HEK293 (cell line): ENCODE measurements around the gene PAF1.
A peak's percentile ranks its signal among the peaks of the same experiment; 100 is the strongest.

Source experiments
- CTCF ChIA-PET: fragments of 350-600 bp; formaldehyde crosslinking; extraction: SDS; loops from one replicate; lab custom pipeline; 2021; ENCODE audit warnings: antibody characterized with exemption; lab: Yijun Ruan, JAX
- POLR2A ChIA-PET: fragments of 300-600 bp; formaldehyde crosslinking; extraction: SDS; loops from one replicate; lab custom pipeline; 2020; ENCODE audit warnings: antibody characterized with exemption, inconsistent platforms; lab: Yijun Ruan, JAX
- H3K27ac ChIP-seq: fragments of 200-500 bp; sonication (Bioruptor generic); 2 replicates; pipeline ENCODE4 v1.5.1; 2014; ENCODE audit warnings: low read depth, low read length, control low read depth, inconsistent platforms; ENCODE audit errors: extremely low read depth
- H3K36me3 ChIP-seq, 2 experiments: fragments of 200-500 bp in 1 of 2; sonication (Bioruptor generic) in 1 of 2; 1 replicate in 1 of 2; 2 replicates in 1 of 2; pipeline ENCODE4 v1.5.1; 2014 to 2017; ENCODE audit warnings: inconsistent platforms in 2 of 2, low read length in 2 of 2; ENCODE audit not compliant: control insufficient read depth in 2 of 2, insufficient read depth in 1 of 2
- H3K4me1 ChIP-seq: fragments of 200-500 bp; sonication (Bioruptor generic); 2 replicates; pipeline ENCODE4 v1.5.1; 2014; ENCODE audit warnings: mild to moderate bottlenecking, low read length, inconsistent platforms; ENCODE audit not compliant: control insufficient read depth, insufficient read depth
- H3K4me3 ChIP-seq: 2 replicates; pipeline ENCODE4 v1.5.1; 2011; ENCODE audit warnings: low read depth, mild to moderate bottlenecking, control low read depth, low read length, moderate library complexity
- H3K9me3 ChIP-seq: fragments of 200-500 bp; sonication (Bioruptor generic); 2 replicates; pipeline ENCODE4 v1.5.1; 2014; ENCODE audit warnings: low read depth, low read length, inconsistent platforms; ENCODE audit not compliant: control insufficient read depth, insufficient read depth
- KLF1 ChIP-seq: fragments of 450-650 bp; formaldehyde crosslinking; IDR thresholded peaks from 2 replicates; pipeline ENCODE4 v1.5.1; 2016; ENCODE audit warnings: missing biosample characterization, missing genetic modification characterization
- SCRT1 ChIP-seq: fragments of 450-650 bp; formaldehyde crosslinking; IDR thresholded peaks from 2 replicates; pipeline ENCODE4 v1.5.1; 2016; ENCODE audit warnings: missing biosample characterization, missing genetic modification characterization, borderline replicate concordance
- SCRT2 ChIP-seq: fragments of 450-650 bp; formaldehyde crosslinking; IDR thresholded peaks from 2 replicates; pipeline ENCODE4 v1.5.1; 2016; ENCODE audit warnings: missing biosample characterization, missing genetic modification characterization
- SP7 ChIP-seq: fragments of 450-650 bp; formaldehyde crosslinking; IDR thresholded peaks from 2 replicates; pipeline ENCODE4 v1.5.1; 2016; ENCODE audit warnings: missing biosample characterization, missing genetic modification characterization
- ZBTB17 ChIP-seq: fragments of 450-650 bp; formaldehyde crosslinking; IDR thresholded peaks from 2 replicates; pipeline ENCODE4 v1.5.1; 2016; ENCODE audit warnings: missing biosample characterization, missing genetic modification characterization
- ZBTB21 ChIP-seq: fragments of 450-650 bp; formaldehyde crosslinking; IDR thresholded peaks from 2 replicates; pipeline ENCODE4 v1.5.1; 2017; ENCODE audit warnings: missing biosample characterization, missing genetic modification characterization
- ZNF174 ChIP-seq: fragments of 450-650 bp; formaldehyde crosslinking; IDR thresholded peaks from 2 replicates; pipeline ENCODE4 v1.5.0; 2017; ENCODE audit warnings: missing biosample characterization, mild to moderate bottlenecking, missing genetic modification characterization
- ZNF2 ChIP-seq: fragments of 450-650 bp; formaldehyde crosslinking; IDR thresholded peaks from 2 replicates; pipeline ENCODE4 v1.5.1; 2016; ENCODE audit warnings: missing biosample characterization, missing genetic modification characterization
- ZNF211 ChIP-seq: fragments of 450-650 bp; formaldehyde crosslinking; IDR thresholded peaks from 2 replicates; pipeline ENCODE4 v1.5.1; 2016; ENCODE audit warnings: low read depth, missing biosample characterization, missing genetic modification characterization
- ZNF311 ChIP-seq: fragments of 450-650 bp; formaldehyde crosslinking; IDR thresholded peaks from 2 replicates; pipeline ENCODE4 v1.5.1; 2017; ENCODE audit warnings: missing biosample characterization, missing genetic modification characterization, borderline replicate concordance
- ZNF544 ChIP-seq: fragments of 450-650 bp; formaldehyde crosslinking; IDR thresholded peaks from 2 replicates; pipeline ENCODE4 v1.5.0; 2017; ENCODE audit warnings: missing biosample characterization, missing genetic modification characterization
- ZNF555 ChIP-seq: fragments of 450-650 bp; formaldehyde crosslinking; conservative IDR thresholded peaks from 2 replicates; pipeline ENCODE4 v1.5.1; 2017; ENCODE audit warnings: missing biosample characterization, mild to moderate bottlenecking, missing genetic modification characterization, inconsistent platforms
- ZNF560 ChIP-seq: fragments of 450-650 bp; formaldehyde crosslinking; IDR thresholded peaks from 2 replicates; pipeline ENCODE4 v1.5.1; 2017; ENCODE audit warnings: missing biosample characterization, missing genetic modification characterization, borderline replicate concordance
- ZNF600 ChIP-seq: fragments of 450-650 bp; formaldehyde crosslinking; IDR thresholded peaks from 2 replicates; pipeline ENCODE4 v1.5.1; 2016; ENCODE audit warnings: missing biosample characterization, missing genetic modification characterization
- ZNF626 ChIP-seq: fragments of 450-650 bp; sonication (Bioruptor Pico); formaldehyde crosslinking; IDR thresholded peaks from 2 replicates; pipeline ENCODE4 v1.5.1; 2018; ENCODE audit warnings: missing biosample characterization, missing genetic modification characterization, inconsistent platforms
- ZNF837 ChIP-seq: fragments of 450-650 bp; formaldehyde crosslinking; IDR thresholded peaks from 2 replicates; pipeline ENCODE4 v1.5.1; 2016; ENCODE audit warnings: missing biosample characterization, missing genetic modification characterization
- ZNF843 ChIP-seq: fragments of 450-650 bp; formaldehyde crosslinking; IDR thresholded peaks from 2 replicates; pipeline ENCODE4 v1.5.1; 2016; ENCODE audit warnings: missing biosample characterization, missing genetic modification characterization
- TF ChIP-seq, protein P1 (sequence below): fragments of 450-650 bp; formaldehyde crosslinking; IDR thresholded peaks from 2 replicates; pipeline ENCODE4 v1.5.1; 2016; ENCODE audit warnings: missing biosample characterization, missing genetic modification characterization
- TF ChIP-seq, protein P2 (sequence below): fragments of 450-650 bp; formaldehyde crosslinking; IDR thresholded peaks from 2 replicates; pipeline ENCODE4; 2016; ENCODE audit warnings: missing biosample characterization, missing genetic modification characterization
- TF ChIP-seq, protein P3 (sequence below): fragments of 450-650 bp; formaldehyde crosslinking; IDR thresholded peaks from 2 replicates; pipeline ENCODE4 v1.5.1; 2016; ENCODE audit warnings: missing biosample characterization, missing genetic modification characterization

PAF1 gene

DNA sequence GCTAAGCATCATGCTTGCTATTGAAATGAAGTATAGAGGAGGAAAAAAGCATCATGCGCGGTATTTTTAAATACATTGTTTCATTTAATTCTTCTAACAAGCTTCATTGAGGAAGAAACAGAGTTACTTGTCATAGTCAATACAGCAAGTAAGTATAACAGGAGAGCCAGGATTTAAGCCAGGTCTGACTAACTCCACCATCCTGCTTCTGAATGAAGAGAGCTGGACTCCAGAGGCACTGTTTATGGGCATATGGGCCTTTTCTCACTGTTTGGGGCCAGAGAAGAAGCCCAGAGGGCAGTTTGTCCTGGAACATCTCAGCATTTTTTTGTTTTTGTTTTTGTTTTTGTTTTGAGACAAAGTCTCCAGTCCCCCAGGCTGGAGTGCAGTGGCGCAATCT, 40.8 kb downstream of the PAF1 start:
- H3K27ac ChIP-seq: no peak overlapping the region
- no peak overlapping the region for H3K4me3 ChIP-seq
- POLR2A ChIA-PET: interaction anchor here (0.6 to 1.3 kb wide), 3 partner anchors 8 to 131 kb away, joined by 3 to 8 read pairs (median 3); partner anchors contain the start of genes RPS16, SAMD4B and TIMM50
- CTCF ChIA-PET: interaction anchor here (0.6 to 2.2 kb wide), 8 partner anchors 8 to 277 kb away, joined by 3 to 7 read pairs (median 5); partner anchors contain the start of genes PLEKHG2 and SAMD4B
- TF ChIP-seq SCRT1: no peak
- TF ChIP-seq ZNF211 (tag by site-specific recombination): no peak
- no peak for TF ChIP-seq ZNF555
- no peak for TF ChIP-seq KLF1 (tag by site-specific recombination)
- TF ChIP-seq, protein P1, sequence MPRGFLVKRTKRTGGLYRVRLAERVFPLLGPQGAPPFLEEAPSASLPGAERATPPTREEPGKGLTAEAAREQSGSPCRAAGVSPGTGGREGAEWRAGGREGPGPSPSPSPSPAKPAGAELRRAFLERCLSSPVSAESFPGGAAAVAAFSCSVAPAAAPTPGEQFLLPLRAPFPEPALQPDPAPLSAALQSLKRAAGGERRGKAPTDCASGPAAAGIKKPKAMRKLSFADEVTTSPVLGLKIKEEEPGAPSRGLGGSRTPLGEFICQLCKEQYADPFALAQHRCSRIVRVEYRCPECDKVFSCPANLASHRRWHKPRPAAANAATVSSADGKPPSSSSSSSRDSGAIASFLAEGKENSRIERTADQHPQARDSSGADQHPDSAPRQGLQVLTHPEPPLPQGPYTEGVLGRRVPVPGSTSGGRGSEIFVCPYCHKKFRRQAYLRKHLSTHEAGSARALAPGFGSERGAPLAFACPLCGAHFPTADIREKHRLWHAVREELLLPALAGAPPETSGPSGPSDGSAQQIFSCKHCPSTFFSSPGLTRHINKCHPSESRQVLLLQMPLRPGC (tag by site-specific recombination): no peak
- TF ChIP-seq ZNF174 (tag by site-specific recombination): no peak
- no peak for TF ChIP-seq ZNF311 (tag by site-specific recombination)
- TF ChIP-seq, protein P2, sequence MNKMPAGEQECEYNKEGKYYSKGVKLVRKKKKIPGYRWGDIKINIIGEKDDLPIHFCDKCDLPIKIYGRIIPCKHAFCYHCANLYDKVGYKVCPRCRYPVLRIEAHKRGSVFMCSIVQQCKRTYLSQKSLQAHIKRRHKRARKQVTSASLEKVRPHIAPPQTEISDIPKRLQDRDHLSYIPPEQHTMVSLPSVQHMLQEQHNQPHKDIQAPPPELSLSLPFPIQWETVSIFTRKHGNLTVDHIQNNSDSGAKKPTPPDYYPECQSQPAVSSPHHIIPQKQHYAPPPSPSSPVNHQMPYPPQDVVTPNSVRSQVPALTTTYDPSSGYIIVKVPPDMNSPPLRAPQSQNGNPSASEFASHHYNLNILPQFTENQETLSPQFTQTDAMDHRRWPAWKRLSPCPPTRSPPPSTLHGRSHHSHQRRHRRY (tag by site-specific recombination): no peak
- no peak for TF ChIP-seq ZNF626 (tag by site-specific recombination)
- peaks cover 90 to 97% of the 10 kb centered on the region in 2 experiments for H3K36me3 ChIP-seq
- H3K9me3 ChIP-seq: no peaks in the 10 kb centered on the region
- peaks cover 30% of the 10 kb centered on the region for H3K4me1 ChIP-seq

DNA sequence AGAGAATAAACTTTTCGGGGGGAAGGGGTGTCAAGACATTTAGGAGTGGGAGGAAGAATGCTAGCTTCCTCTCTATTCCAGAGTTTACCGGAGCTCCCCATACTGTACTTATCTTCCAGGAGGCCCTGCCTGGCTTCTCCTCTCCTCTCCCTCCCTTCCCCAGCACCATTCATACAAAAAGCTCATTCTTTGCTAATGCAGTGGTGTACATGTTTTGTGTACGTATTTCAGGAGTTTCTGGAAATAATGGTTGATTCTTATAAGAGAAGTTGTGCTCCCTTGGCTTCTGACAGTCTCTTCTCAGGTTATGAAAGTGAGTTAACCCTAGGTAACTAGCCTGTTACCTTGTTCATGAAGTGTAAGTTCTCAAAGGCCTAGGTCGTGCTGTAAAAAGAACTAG, 41.6 kb downstream of the PAF1 start:
- Histone ChIP-seq H3K36me3 (peaks cover 90 to 95% of the 10 kb centered on the region in 2 experiments), H3K4me3 (no peak overlapping the region), H3K9me3 (no peaks in the 10 kb centered on the region), H3K27ac (no peak overlapping the region; the same call in 1 of the 2 replicates), H3K4me1 (peaks cover 37% of the 10 kb centered on the region)
- no peak for TF ChIP-seq ZNF560 (tag by site-specific recombination)
- TF ChIP-seq ZNF600: 0 out of 2 replicates have a peak, but pooled peaks have one; percentile 46
- ChIA-PET CTCF (interaction anchor here (0.7 to 2.2 kb wide), 5 partner anchors 9 to 378 kb away, joined by 3 to 7 read pairs (median 5); partner anchors contain the start of gene PLEKHG2), POLR2A (interaction anchor here (0.5 kb wide), 1 partner anchor 586 kb away, joined by 3 read pairs; no protein-coding TSS in a partner anchor)

DNA sequence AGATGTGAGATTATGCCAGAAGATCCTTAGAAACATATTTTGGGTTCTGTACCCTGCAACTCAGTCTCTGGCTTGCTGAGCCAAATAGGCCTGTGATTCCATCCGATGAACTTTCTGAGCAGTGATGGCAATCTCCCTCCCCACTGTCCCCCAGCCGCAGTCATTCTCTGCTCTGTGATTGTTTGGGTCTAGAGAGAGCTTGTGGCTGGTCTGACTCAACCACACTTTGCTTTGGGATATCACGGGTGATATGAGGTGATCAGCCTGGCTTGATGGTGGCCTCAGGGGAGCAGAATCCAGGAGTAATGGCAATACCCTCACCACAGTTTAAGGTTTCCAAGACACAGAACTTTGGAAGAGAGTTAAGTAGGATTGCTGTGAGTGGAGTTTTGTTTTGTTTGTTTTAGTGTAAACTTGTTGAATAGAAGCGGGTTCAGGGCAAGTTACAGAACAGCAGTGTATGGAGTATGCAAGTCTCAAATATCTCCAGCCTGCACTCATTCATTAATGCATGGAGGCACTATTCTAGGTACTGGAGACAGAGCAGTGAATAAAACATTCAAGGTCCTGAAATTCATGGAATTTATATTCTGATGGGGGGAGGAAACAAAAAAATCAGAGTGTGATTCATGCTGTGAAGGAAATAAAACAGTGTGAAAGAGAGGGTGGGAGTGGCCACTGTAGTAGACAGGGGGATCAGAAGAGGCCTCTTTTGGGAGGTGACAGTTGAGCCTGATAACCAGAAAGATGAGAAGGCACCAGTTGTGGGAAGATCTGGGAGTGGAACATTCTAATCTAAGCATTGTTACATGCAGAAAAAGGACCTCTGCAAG, 43.4 kb downstream of the PAF1 start:
- peaks cover 48% of the 10 kb centered on the region for H3K4me1 ChIP-seq
- ChIA-PET CTCF (interaction anchor here (1.1 to 2.2 kb wide), 3 partner anchors 50 to 238 kb away, joined by 3 to 10 read pairs (median 3); no protein-coding TSS in a partner anchor), POLR2A (interaction anchor here (0.7 to 1.9 kb wide), 3 partner anchors 9 to 236 kb away, joined by 3 to 7 read pairs (median 4); partner anchors contain the start of genes MED29 and PAF1)
- TF ChIP-seq SCRT2 (tag by site-specific recombination): peak; percentile 94
- TF ChIP-seq ZNF843 (tag by site-specific recombination): no peak
- TF ChIP-seq SP7: 0 out of 2 replicates have a peak, but pooled peaks have one; percentile 9
- TF ChIP-seq ZNF2 (tag by site-specific recombination): peak; percentile 61; the same call in 1 of the 2 replicates
- peak; percentile 97 for TF ChIP-seq SCRT1
- TF ChIP-seq, protein P3, sequence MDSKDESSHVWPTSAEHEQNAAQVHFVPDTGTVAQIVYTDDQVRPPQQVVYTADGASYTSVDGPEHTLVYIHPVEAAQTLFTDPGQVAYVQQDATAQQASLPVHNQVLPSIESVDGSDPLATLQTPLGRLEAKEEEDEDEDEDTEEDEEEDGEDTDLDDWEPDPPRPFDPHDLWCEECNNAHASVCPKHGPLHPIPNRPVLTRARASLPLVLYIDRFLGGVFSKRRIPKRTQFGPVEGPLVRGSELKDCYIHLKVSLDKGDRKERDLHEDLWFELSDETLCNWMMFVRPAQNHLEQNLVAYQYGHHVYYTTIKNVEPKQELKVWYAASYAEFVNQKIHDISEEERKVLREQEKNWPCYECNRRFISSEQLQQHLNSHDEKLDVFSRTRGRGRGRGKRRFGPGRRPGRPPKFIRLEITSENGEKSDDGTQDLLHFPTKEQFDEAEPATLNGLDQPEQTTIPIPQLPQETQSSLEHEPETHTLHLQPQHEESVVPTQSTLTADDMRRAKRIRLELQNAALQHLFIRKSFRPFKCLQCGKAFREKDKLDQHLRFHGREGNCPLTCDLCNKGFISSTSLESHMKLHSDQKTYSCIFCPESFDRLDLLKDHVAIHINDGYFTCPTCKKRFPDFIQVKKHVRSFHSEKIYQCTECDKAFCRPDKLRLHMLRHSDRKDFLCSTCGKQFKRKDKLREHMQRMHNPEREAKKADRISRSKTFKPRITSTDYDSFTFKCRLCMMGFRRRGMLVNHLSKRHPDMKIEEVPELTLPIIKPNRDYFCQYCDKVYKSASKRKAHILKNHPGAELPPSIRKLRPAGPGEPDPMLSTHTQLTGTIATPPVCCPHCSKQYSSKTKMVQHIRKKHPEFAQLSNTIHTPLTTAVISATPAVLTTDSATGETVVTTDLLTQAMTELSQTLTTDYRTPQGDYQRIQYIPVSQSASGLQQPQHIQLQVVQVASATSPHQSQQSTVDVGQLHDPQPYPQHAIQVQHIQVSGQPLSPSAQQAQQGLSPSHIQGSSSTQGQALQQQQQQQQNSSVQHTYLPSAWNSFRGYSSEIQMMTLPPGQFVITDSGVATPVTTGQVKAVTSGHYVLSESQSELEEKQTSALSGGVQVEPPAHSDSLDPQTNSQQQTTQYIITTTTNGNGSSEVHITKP (tag by site-specific recombination): peak; percentile 75
- TF ChIP-seq KLF1 (tag by site-specific recombination): no peak
- TF ChIP-seq ZNF837 (tag by site-specific recombination): no peak
- peak; percentile 93 for TF ChIP-seq ZBTB17 (tag by site-specific recombination)
- no peak for TF ChIP-seq ZNF544 (tag by site-specific recombination)
- TF ChIP-seq ZNF174 (tag by site-specific recombination): no peak
- TF ChIP-seq ZNF600: peak; percentile 42
- TF ChIP-seq ZBTB21: no peak
- peaks cover 76 to 87% of the 10 kb centered on the region in 2 experiments for H3K36me3 ChIP-seq
- H3K27ac ChIP-seq: peak overlapping the region; percentile 26
- H3K9me3 ChIP-seq: no peaks in the 10 kb centered on the region
- no peak overlapping the region for H3K4me3 ChIP-seq
